K562 (cell line): ENCODE results near the gene ADNP. TPM values are rescaled to one million over a fixed set of nuclear protein-coding genes. Genes with fewer than 3 reads are reported as not detected.

Experiments used
- COPS2 ChIP-seq: fragments of 450-650 bp; conservative IDR thresholded peaks from 2 replicates; pipeline ENCODE4 v1.6.1; 2016; ENCODE audit warnings: mild to moderate bottlenecking, moderate library complexity
- CTCFL ChIP-seq: IDR thresholded peaks from 2 replicates; pipeline ENCODE4 v1.6.1; 2011; ENCODE audit warnings: borderline replicate concordance, low read depth, mild to moderate bottlenecking, moderate library complexity, low read length; ENCODE audit not compliant: insufficient read depth, poor library complexity, severe bottlenecking
- DDX20 ChIP-seq: fragments of 450-650 bp; IDR thresholded peaks from 2 replicates; pipeline ENCODE4 v1.6.1; 2016; ENCODE audit warnings: missing genetic modification characterization, low read depth, mild to moderate bottlenecking, missing compliant biosample characterization, moderate library complexity
- DPF2 ChIP-seq: fragments of 450-650 bp; IDR thresholded peaks from 2 replicates; pipeline ENCODE4 v1.6.1; 2016
- ELK3 ChIP-seq: fragments of 450-650 bp; formaldehyde crosslinking; IDR thresholded peaks from 2 replicates; pipeline ENCODE4 v1.4.0; 2020; ENCODE audit warnings: mild to moderate bottlenecking
- GTF2B ChIP-seq: IDR thresholded peaks from 2 replicates; pipeline ENCODE4 v1.6.1; 2011; ENCODE audit not compliant: insufficient read length; ENCODE audit errors: extremely low read depth
- HDAC6 ChIP-seq: IDR thresholded peaks from 2 replicates; pipeline ENCODE4 v1.6.1; 2012; ENCODE audit warnings: low read depth, mild to moderate bottlenecking, control low read depth, inconsistent platforms, low read length, moderate library complexity
- HNRNPUL1 ChIP-seq: fragments of 200-400 bp; formaldehyde crosslinking; IDR thresholded peaks from 2 replicates; pipeline ENCODE4 v1.6.1; 2017; ENCODE audit warnings: low read length
- KLF1 ChIP-seq: fragments of 450-650 bp; IDR thresholded peaks from 2 replicates; pipeline ENCODE4 v1.6.1; 2016; ENCODE audit warnings: missing genetic modification characterization, missing compliant biosample characterization
- LARP7 ChIP-seq: fragments of 450-650 bp; IDR thresholded peaks from 2 replicates; pipeline ENCODE4 v1.6.1; 2016
- MIER1 ChIP-seq: fragments of 450-650 bp; IDR thresholded peaks from 2 replicates; pipeline ENCODE4 v1.6.1; 2016; ENCODE audit warnings: antibody characterized with exemption, mild to moderate bottlenecking, low read depth
- MTA3 ChIP-seq: fragments of 450-650 bp; formaldehyde crosslinking; IDR thresholded peaks from 2 replicates; pipeline ENCODE4 v1.6.1; 2017; ENCODE audit warnings: mild to moderate bottlenecking, borderline replicate concordance
- MYBL2 ChIP-seq, 2 experiments: fragments of 450-650 bp in 1 of 2; sonication (generic) in 1 of 2; formaldehyde crosslinking in 1 of 2; IDR thresholded peaks; 2 replicates each; pipeline versions ENCODE4 v1.6.1 to v1.8.1; 2017 to 2022; ENCODE audit warnings: borderline replicate concordance in 1 of 2, inconsistent platforms in 1 of 2, low read depth in 1 of 2, mild to moderate bottlenecking in 1 of 2, missing genetic modification reagents in 1 of 2, moderate library complexity in 1 of 2
- NCOA2 ChIP-seq, 2 experiments: fragments of 450-650 bp; IDR thresholded peaks; 2 replicates each; pipeline ENCODE4 v1.6.1; 2018; ENCODE audit warnings: mild to moderate bottlenecking in 2 of 2, moderate library complexity in 1 of 2; ENCODE audit not compliant: partially characterized antibody in 2 of 2
- POLR2A ChIP-seq: fragments of 450-650 bp; conservative IDR thresholded peaks from 2 replicates; pipeline ENCODE4 v1.6.1; 2016
- TBP ChIP-seq: optimal IDR thresholded peaks from 2 replicates; pipeline ENCODE3; 2011; ENCODE audit warnings: low read depth, low read length, improper control_type of control experiment
- TCF3 ChIP-seq: sonication (generic); formaldehyde crosslinking; IDR thresholded peaks from 2 replicates; pipeline ENCODE4 v1.4.0; 2020; ENCODE audit warnings: mild to moderate bottlenecking, missing genetic modification reagents
- XRCC4 ChIP-seq: IDR thresholded peaks from one replicate; pipeline ENCODE4 v1.6.1; 2011; ENCODE audit not compliant: insufficient read depth, insufficient read length; ENCODE audit errors: extremely low read depth
- YBX1 ChIP-seq: fragments of 450-650 bp; IDR thresholded peaks from 2 replicates; pipeline ENCODE4 v1.7.1; 2016; ENCODE audit warnings: mild to moderate bottlenecking
- ZNF121 ChIP-seq: sonication (generic); formaldehyde crosslinking; conservative IDR thresholded peaks from 2 replicates; pipeline ENCODE4 v1.8.0; 2022; ENCODE audit warnings: missing genetic modification reagents
- ZNF146 ChIP-seq: IDR thresholded peaks from one replicate; pipeline ENCODE4 v1.6.1; 2018; ENCODE audit warnings: missing compliant biosample characterization; ENCODE audit not compliant: unreplicated experiment
- ZNF23 ChIP-seq: fragments of 250-450 bp; sonication (Bioruptor Pico); IDR thresholded peaks from 2 replicates; pipeline ENCODE4 v1.4.0; 2020; ENCODE audit warnings: mild to moderate bottlenecking
- ZNF253 ChIP-seq: fragments of 250-450 bp; sonication (Bioruptor Pico); conservative IDR thresholded peaks from 2 replicates; pipeline ENCODE4 v1.6.1; 2021; ENCODE audit warnings: mild to moderate bottlenecking
- ZNF449 ChIP-seq: fragments of 250-450 bp; sonication (Bioruptor Pico); IDR thresholded peaks from 2 replicates; pipeline ENCODE4 v1.8.0; 2022; ENCODE audit warnings: moderate library complexity, mild to moderate bottlenecking, inconsistent platforms
- ZNF699 ChIP-seq: fragments of 250-450 bp; sonication (Bioruptor Pico); IDR thresholded peaks from 2 replicates; pipeline ENCODE4 v1.8.0; 2021; ENCODE audit warnings: mild to moderate bottlenecking, moderate library complexity; ENCODE audit not compliant: insufficient replicate concordance
- polyA plus RNA-seq, 8 experiments: library from polyadenylated mRNA; depleted of rRNA in 4 of 8; stranded (reverse) in 5 of 8; unstranded in 3 of 8; fragments of >200 nt; fragmentation: Nextera tagmentation in 2 of 8; fragmentation: Illumina TruSeq in 1 of 8; extraction: Ambion mirVana in 2 of 8; extraction: Trizol in 1 of 8; gene quantifications; 2 replicates each; pipeline versions ENCODE4 v1.2.1 to v1.2.3, GENCODE V29; 2011 to 2014; ENCODE audit warnings: inconsistent platforms in 1 of 8, missing spikeins in 1 of 8
- total RNA-seq, 7 experiments: library from RNA; depleted of rRNA in 6 of 7; stranded (reverse); fragments of >200 nt in 6 of 7; fragmentation: Illumina TruSeq in 2 of 7; extraction: Trizol in 2 of 7; gene quantifications; 2 replicates each; pipeline versions ENCODE4 v1.2.1 to v1.2.3, GENCODE V29; 2011 to 2021; ENCODE audit warnings: low replicate concordance in 1 of 7

ADNP gene
- total and polyA plus RNA-seq, 9 of the 15 experiments (the other 6 are each of a cell fraction or from before 2014, with no cell fraction given) = 17.8 to 59.9 (median 25.3) TPM

- TF ChIP-seq CTCFL (no peak), DPF2 (peak; percentile 97), MYBL2 (IDR thresholded peaks at IDR 0.05; ENCODE audit: low read depth) (peak; percentile 14; the same call in 1 of the 2 replicates), MYBL2 (CRISPR knock-in tag; IDR thresholded peaks at IDR 0.05; ENCODE audit: borderline replicate concordance) (no peak), ZNF699 (no peak), KLF1 (tag) (no peak), TBP (no peak), NCOA2 (IDR thresholded peaks at IDR 0.05; ENCODE audit: partially characterized antibody in 2 of 2) (no peak), POLR2A (no peak), TCF3 (CRISPR knock-in tag) (peak; percentile 96), HNRNPUL1 (no peak), ZNF121 (no peak), HDAC6 (no peak), XRCC4 (no peak), ZNF146 (CRISPR knock-in tag) (no peak), ZNF253 (no peak), ZNF449 (CRISPR knock-in tag) (no peak), YBX1 (no peak), ZNF23 (CRISPR knock-in tag) (no peak), ELK3 (CRISPR knock-in tag) (no peak), DDX20 (tag) (no peak), GTF2B (no peak), COPS2 (no peak), MIER1 (no peak), LARP7 (no peak), MTA3 (peak; percentile 71; the same call in 1 of the 2 replicates)
Observed at GRCh38 chr20:50903353-50904051, 27.7 kb downstream of the ADNP start (continued).
